T1000 (cell line): ENCODE measurements around the gene IQCF5.
"Not testable (repeated sequence)": the region's sequence is repeated elsewhere in the genome, so short reads cannot be mapped to it uniquely, and the experiment has no call there.

Experiments
- DNase-seq: peaks from one replicate; lab custom pipeline; 2025; ENCODE audit warnings: mixed read lengths; lab: John Stamatoyannopoulos, UW

The IQCF5 gene

DNA sequence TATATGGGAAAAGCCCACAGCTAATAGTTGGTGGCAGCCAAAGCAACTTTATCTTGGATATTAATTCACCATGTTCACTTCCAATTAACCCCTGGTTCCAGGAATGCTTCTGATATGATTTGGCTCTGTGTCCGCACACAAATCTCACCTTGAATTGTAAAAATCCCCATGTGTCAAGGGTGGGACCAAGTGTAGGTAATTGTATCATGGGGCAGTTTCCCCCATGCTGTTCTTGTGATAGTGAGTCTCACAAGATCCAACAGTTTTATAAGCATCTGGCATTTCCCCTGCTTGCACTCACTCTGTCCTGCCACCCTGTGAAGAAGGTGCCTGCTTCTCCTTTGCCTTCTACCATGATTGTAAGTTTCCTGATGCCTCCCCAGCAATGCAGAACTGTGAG lies 6.5 kb downstream of the IQCF5 start:
- DNase-seq, result not testable (repeated sequence)

DNA sequence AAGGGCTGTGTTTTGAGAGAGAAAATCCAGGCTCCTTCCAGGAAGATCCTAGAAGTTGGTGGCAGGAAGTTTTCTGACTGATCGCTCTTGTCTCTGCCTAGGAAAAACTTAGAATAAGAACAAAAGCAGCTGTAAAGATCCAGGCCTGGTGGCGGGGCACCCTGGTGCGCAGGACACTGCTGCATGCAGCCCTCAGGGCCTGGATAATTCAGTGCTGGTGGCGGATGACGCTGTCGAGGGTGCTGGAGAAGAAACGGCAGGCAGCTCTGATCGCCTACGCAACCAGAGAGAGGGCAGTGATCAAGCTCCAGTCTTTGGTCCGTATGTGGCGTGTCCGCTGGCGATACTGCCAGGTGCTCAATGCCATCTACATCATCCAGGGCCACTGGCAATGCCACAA lies 12.5 kb downstream of the IQCF5 start:
- no peak for DNase-seq

DNA sequence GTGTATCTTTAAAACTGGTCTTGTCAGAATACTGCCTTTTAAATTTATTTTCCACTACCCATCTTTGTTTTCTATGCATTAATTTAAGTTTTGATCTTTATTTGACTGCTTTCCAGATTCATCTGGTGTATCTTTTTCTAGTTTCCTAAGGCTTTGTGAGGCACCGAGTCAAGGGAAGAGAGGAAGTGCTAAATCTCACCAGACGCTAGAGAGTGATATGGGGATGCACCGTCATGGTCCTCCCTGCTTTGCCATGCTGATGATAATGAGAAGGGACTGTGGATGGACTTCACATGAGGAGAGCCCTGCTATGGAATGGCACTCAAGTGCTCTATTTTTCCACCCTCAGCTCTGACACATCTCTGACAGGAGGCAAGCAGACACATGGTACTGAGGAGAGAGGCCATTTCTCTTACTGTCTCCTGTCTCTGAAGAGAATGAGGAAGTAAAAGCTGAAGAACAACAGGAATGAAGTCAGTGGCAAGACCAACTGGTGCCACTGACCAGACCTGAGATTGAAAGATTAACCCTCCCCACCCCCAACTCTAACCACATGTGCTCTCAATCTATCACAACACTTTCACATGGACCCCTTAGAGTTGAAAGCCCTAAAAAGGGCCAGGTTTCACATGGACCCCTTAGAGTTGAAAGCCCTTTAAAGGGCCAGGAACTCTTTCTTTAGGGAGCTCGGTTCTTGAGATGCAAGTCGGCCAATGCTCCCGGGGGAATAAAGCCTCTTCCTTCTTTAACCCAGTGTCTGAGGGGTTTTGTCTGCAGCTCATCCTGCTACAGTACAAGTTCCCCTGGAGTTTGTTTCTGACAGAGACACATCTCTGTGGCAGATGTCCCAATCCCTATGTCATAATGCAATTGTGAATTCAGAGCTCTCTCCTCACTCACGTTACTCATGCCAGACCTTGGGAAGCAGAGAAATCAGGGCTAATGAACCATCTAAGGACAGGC lies 14.4 kb downstream of the IQCF5 start, which contains the start of gene IQCF2:
Gene IQCF2, plus strand, starts transcription at position 913 of the 963 bp plus-strand sequence. CDS start 52 bp downstream, outside the sequence.
- no peak for DNase-seq

DNA sequence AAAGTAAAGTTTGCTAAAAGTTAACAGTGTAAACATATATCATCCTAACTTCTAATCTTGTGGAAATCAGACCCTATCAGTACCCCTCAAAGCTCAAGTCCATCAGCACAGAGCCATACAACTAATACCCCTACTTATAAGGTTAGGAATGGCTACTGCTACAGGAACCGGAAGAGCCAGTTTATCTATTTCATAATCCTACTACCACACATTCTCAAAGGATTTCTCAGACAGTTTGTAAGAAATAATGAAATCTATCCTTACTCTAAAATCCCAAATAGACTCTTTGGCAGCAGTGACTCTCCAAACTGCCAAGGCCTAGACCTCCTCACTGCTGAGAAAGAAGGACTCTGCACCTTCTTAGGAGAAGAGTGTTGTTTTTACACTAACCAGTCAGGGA lies 20.0 kb downstream of the IQCF5 start:
- not testable (repeated sequence) for DNase-seq

DNA sequence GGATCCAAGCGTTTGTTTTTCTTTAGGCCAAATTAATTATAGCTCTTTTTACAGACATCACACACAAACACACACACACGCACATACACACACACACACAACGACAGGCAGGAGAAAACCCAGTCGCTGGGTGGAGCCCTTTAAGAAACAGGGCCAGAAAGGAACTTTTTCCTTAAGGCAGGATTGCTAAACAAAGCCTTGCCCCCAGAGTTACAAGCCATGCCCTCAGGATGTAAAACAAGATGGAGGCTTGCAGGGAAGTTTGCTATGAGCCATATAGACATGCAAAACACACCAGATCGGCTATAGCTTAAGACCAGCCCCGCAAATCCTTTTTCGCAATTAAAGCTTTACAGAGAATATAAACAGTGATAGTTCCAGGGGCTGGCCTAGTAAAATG lies 30.3 kb downstream of the IQCF5 start:
- no peak for DNase-seq

DNA sequence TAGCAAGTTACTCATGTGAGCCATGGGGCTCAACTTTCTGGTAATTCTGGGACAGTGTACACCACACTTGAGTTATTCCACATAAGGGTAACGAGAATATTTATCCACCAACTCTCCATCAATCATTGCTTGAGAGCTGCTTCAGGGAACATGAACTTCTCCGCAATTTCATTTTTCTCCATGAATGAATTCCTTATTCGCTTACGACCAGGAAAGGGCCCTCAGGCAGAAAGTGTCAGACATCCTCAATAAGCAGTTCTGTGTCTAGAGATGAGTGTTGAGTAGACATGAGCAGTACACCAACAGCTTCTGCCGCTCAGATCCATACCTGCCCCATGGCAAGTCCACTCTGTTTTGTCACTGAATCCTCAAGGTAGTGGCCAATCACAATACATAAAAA lies 38.8 kb downstream of the IQCF5 start:
- DNase-seq, result no peak

DNA sequence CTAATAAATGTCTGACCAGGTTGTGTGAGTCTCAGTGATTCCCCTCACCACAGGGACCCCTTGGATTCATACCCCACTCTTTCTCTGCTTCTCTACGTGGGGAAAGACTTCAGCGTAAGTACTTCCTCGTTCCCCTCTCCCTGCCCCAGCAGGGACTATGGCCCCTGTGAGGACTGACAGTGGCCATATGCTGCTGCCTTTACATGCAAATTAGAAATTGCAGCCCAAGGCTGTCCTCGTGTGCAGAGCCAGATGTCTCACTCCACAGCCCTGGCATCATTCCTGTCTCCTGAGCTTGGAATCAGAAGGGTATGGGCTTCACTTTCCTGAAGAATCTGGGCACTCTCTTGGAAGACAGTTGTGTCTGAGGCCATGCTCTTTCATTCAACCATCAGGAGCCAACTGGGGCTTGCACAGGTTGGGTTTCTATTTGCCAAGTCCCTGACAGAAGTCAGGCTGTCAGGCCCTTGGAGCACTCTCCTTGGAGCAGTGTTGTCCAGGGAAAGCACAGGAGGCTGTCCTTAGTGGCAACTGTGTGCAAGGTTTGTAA lies 44.5 kb downstream of the IQCF5 start:
- no peak for DNase-seq

DNA sequence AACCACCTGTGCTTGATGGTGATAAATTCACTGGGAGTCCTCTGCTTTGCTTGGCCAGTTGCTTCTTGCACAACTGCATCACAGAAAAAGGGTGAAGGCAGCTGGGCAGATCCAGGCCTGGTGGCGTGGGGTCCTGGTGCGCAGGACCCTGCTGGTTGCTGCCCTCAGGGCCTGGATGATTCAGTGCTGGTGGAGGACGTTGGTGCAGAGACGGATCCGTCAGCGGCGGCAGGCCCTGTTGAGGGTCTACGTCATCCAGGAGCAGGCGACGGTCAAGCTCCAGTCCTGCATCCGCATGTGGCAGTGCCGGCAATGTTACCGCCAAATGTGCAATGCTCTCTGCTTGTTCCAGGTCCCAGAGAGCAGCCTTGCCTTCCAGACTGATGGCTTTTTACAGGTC lies 45.1 kb downstream of the IQCF5 start:
- no peak for DNase-seq

DNA sequence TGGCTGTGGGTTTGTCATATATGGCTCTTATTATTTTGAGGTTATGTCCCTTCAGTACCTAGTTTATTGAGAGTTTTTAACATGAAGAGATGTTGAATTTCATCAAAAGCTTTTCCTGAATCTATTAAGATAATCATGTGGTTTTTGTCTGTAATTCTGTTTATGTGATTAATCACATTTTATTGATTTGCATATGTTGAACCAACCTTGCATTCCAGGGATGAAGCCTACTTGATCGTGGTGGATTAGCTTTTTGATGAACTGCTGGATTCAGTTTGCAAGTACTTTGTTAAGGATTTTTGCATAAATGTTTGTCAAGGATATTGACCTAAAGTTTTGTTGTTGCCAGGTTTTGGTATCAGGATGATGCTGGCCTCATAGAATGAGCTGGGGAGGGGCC lies 47.1 kb downstream of the IQCF5 start:
- no peak for DNase-seq
